SK-N-SH (cell line): ENCODE data around the gene LOX.

ENCODE experiments used
- CHD2 ChIP-seq: fragments of 150-350 bp; IDR thresholded peaks from 2 replicates; pipeline ENCODE4 v1.6.1; 2018; ENCODE audit warnings: low read length; ENCODE audit not compliant: partially characterized antibody
- EZH2phosphoT487 ChIP-seq: fragments of 200-600 bp; sonication (generic); IDR thresholded peaks from 2 replicates; pipeline ENCODE4 v1.6.1; 2017; ENCODE audit warnings: low read depth, mixed run types, mild to moderate bottlenecking, antibody characterized with exemption, moderate library complexity, borderline replicate concordance
- MAX ChIP-seq: IDR thresholded peaks from 2 replicates; pipeline ENCODE4 v1.4.0; 2012; ENCODE audit warnings: low read depth
- POLR2AphosphoS5 ChIP-seq: IDR thresholded peaks from 2 replicates; pipeline ENCODE4 v1.6.1; 2012; ENCODE audit warnings: low read depth, low read length
- REST ChIP-seq: IDR thresholded peaks from 2 replicates; pipeline ENCODE4 v1.6.1; 2012; ENCODE audit warnings: mild to moderate bottlenecking, low read depth, low read length, moderate library complexity
- SMC3 ChIP-seq: IDR thresholded peaks from 2 replicates; pipeline ENCODE4 v1.6.1; 2012; ENCODE audit warnings: low read depth, low read length, improper control_type of control experiment
- TAF1 ChIP-seq: IDR thresholded peaks from 2 replicates; pipeline ENCODE4 v1.6.1; 2012; ENCODE audit warnings: low read depth, mild to moderate bottlenecking, low read length, moderate library complexity, borderline replicate concordance
- TCF12 ChIP-seq: IDR thresholded peaks from 2 replicates; pipeline ENCODE4 v1.4.0; 2012
- USF2 ChIP-seq: fragments of 150-350 bp; IDR thresholded peaks from 2 replicates; pipeline ENCODE4 v1.6.1; 2017; ENCODE audit warnings: antibody characterized with exemption, low read length, low read depth, borderline replicate concordance

DNA sequence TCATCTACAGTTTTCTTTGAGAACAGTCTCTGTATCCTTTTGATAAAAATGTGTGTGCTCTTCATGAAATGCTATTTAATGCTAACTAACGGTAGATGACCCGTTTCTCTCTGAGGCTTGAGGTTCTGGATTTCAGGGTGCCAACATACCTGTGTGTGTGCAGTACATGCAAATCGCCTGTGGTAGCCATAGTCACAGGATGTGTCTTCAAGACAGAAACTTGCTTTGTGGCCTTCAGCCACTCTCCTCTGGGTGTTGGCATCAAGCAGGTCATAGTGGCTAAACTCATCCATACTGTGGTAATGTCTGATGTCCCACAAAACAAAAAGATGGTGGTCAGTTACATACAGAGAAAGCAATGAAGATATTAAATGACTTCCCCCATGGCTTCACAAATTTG lies 4.2 kb downstream of the LOX start:
- TF ChIP-seq MAX (no peak), POLR2AphosphoS5 (no peak), EZH2phosphoT487 (no peak), TCF12 (no peak), SMC3 (no peak), TAF1 (no peak), CHD2 (no peak), USF2 (no peak), REST (no peak)
